HG02852 (cell line): ENCODE results near the gene MUCL3.
"Not testable (repeated sequence)": the region's sequence is repeated elsewhere in the genome, so short reads cannot be mapped to it uniquely, and the experiment has no call there.

ENCODE experiments used
- ATAC-seq: cut with Tn5 transposase; IDR thresholded peaks from one replicate; pipeline ENCODE4 v1.9.1; 2021; ENCODE audit warnings: mild to moderate bottlenecking, moderate library complexity; ENCODE audit not compliant: unreplicated experiment

The MUCL3 gene, protein sequence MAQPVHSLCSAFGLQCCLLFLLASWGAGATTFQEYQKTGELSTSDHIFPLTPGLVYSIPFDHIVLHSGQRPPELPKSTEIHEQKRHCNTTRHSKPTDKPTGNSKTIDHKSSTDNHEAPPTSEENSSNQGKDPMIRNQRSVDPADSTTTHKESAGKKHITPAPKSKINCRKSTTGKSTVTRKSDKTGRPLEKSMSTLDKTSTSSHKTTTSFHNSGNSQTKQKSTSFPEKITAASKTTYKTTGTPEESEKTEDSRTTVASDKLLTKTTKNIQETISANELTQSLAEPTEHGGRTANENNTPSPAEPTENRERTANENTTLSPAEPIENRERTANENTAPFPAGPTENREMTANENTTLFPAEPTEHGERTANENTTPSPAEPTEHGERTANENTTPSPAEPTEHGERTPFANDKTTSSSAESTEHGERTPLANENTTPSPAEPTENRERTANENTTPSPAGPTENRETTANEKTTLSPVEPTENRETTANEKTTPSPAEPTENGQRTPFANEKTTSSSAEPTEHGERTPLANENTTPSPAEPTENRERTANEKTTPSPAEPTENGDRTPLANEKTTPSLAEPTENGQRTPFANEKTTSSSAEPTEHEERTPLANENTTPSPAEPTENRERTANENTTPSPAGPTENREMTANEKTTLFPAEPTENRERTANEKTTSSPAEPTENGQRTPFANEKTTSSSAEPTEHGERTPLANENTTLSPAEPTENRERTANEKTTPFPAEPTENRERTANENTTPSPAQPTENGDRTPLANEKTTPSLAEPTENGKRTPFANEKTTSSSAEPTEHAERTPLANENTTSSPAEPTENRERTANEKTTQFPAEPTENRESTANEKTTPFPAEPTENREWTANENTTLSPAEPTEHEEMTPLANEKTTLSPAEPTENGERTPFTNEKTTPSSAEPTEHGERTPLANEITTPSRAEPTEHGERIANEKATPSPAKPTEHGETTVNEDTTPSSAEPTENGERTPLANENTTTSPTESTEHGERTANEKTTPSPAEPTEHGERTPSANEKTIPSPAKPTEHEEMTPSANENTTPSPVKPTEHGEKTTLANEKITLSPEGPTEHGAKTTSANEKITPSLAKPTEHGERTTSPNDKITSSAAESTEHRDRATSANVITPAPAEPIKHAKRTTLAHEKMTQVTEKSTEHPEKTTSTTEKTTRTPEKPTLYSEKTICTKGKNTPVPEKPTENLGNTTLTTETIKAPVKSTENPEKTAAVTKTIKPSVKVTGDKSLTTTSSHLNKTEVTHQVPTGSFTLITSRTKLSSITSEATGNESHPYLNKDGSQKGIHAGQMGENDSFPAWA (N-terminal part only)

DNA sequence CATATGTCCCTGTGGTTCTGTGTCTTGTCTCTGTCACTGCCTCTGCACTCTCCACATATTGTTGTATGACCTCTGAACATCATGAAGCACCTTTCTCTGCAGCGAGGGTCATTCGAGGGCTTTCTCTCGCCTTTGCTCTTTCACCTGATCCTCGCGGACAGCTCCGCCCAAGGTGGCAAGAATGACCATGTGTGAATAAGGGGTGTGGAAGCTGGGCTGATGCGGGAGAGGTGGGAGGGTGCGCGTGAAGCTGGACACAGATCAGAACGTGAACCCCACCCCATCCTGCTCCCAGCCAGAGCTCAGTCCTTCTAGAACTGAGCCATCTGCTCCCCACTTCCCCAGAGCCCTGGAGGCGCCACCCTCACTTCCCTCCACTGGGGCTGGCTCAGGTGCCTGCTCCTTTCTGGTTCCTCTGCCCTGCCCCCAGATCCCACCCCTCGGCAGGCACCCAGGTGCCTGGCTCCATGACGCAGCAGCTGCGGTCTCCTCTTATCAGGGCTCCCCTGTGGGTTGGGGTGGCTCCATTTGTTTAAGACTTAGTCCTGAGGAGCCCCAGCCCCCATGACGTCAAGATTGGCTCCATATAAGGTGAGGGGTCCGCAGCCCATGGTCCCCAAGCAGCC, at the start of gene MUCL3:
Gene MUCL3, plus strand, starts transcription at position 613 of the 626 bp plus-strand sequence. CDS start 27 bp downstream, outside the sequence.
- ATAC-seq, result no peak

DNA sequence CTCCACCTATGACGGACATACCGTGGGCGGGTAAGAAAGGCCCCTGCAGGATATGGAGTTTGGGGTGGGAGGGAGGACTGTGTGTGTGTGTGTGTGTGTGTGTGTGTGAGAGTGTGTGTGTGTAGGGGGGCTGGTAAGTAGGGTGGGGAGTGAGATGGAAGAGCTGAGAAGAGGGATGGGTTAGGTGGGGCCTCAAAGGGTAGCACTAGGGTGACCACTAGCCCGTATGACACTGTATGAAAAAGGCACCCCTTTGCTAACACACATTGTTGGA, 49.4 kb upstream of the MUCL3 start:
- ATAC-seq, result no peak

DNA sequence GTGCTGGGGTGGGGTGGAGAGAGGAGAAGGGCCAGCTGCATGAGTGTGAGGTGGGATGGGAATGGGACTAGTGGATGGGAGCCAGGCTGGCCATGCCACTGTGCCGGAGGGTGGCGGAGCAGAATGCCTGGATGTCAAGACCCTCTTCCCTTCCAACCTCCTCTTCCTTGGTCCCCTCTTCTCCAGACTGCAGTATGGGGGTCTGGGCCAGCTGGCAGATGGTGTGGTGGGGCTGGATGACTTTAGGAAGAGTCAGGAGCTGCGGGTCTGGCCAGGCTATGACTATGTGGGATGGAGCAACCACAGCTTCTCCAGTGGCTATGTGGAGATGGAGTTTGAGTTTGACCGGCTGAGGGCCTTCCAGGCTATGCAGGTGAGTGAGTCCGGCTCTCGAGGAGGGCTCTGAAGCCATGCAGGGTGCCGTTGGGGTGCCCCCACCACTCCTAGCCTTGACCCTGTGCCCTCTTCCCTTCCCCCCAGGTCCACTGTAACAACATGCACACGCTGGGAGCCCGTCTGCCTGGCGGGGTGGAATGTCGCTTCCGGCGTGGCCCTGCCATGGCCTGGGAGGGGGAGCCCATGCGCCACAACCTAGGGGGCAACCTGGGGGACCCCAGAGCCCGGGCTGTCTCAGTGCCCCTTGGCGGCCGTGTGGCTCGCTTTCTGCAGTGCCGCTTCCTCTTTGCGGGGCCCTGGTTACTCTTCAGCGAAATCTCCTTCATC, 48.8 kb upstream of the MUCL3 start:
- ATAC-seq, result no peak

DNA sequence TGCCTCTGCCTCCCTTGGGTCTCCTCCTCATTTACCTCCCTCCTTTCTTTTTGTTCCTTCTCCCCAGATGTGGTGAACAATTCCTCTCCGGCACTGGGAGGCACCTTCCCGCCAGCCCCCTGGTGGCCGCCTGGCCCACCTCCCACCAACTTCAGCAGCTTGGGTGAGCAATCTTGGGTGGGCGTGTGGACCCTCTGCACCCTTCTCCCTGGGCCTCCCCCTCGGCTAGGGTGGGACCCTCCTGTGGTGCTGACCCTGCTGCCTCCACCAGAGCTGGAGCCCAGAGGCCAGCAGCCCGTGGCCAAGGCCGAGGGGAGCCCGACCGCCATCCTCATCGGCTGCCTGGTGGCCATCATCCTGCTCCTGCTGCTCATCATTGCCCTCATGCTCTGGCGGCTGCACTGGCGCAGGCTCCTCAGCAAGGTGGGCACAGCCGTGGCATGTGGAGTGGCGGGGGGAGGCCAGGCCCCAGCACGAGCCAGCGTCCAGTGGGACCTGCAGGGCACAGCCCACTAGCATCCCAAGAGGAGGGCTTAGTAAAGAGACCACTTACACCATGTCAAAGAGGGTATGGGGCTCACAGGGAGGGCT, 47.7 kb upstream of the MUCL3 start:
- no peak for ATAC-seq

DNA sequence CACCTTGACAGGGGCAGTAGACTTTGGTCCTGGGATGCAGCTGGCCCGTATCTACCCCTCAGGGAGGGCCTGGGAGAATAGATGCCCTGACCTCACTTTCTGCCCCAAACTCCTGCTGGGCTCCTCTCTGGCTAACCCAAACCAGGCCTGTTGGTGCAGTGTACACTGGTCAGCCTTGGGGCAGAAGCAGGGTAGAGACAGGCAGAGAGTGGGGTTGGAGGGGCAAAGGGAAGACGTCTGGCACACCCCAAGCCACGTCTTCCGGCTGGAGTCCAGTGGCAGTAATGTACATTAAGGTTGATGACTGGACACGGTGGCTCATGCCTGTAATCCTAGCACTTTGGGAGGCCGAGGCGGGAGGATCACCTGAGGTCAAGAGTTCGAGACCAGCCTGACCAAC, 47.1 kb upstream of the MUCL3 start:
- no peak for ATAC-seq

DNA sequence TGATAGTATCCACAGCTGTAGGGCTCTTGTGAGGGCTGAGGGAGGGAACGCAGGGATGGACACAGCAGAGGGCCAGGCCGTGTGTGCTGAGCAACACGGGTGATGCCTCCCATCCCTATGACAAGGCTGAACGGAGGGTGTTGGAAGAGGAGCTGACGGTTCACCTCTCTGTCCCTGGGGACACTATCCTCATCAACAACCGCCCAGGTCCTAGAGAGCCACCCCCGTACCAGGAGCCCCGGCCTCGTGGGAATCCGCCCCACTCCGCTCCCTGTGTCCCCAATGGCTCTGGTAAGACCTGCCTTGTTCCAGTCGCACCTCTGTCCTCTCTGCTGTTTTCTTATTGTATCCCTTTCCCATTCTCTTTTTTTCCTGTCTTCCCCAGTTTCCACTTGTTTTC, 46.4 kb upstream of the MUCL3 start:
- no peak for ATAC-seq

DNA sequence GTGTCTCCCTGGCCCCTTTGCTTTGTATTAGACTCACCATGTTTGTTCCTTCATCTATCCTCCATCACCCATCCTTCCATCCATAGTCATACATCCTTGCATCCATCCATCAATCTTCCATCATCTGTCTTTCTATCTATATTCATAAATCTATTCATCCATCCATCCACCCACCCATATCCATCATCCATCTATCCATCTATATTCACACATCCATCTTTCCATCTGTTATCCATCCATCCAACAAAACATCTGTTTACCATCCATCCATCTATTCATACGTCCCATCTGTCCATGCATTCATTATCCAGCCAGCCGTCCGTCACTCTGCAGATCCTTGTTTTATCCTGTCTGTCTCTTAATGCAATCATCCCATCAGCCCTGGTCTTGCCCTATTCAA, 45.8 kb upstream of the MUCL3 start:
- ATAC-seq, result no peak

DNA sequence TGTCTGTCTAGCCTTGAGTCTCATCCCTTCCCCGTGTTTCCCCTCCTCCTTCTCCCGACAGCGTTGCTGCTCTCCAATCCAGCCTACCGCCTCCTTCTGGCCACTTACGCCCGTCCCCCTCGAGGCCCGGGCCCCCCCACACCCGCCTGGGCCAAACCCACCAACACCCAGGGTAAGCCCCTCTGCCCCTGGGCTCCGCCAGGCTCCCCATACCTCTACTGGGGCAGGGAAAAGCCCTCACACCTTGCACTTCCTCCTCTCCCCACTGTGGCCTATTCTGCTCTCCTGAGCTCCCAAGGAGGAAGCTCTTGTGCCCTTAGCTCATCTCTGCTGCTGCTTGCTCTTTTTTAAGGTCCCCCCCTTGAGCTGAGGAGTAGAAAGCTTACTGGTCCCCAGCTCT, 45.4 kb upstream of the MUCL3 start:
- no peak for ATAC-seq

DNA sequence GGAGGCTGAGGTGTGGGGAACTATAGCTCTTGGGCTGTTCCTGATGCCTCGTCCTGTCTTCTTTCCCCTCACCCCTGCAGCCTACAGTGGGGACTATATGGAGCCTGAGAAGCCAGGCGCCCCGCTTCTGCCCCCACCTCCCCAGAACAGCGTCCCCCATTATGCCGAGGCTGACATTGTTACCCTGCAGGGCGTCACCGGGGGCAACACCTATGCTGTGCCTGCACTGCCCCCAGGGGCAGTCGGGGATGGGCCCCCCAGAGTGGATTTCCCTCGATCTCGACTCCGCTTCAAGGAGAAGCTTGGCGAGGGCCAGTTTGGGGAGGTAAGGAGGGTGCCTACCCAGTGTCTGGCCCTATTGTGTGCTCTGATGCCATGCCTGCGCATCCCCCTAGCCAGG, 44.2 kb upstream of the MUCL3 start:
- no peak for ATAC-seq

DNA sequence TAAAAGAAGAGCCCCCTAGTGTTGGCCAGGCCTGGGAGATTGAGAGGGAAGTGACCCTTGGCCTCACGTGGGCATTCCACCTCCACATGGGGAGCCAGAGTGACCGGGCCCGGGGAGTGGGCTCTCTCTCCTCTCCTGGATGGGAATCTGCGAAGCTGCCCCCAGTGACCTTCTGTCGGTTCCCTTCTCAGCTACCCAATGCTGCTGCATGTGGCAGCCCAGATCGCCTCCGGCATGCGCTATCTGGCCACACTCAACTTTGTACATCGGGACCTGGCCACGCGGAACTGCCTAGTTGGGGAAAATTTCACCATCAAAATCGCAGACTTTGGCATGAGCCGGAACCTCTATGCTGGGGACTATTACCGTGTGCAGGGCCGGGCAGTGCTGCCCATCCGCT, 42.9 kb upstream of the MUCL3 start:
- no peak for ATAC-seq

DNA sequence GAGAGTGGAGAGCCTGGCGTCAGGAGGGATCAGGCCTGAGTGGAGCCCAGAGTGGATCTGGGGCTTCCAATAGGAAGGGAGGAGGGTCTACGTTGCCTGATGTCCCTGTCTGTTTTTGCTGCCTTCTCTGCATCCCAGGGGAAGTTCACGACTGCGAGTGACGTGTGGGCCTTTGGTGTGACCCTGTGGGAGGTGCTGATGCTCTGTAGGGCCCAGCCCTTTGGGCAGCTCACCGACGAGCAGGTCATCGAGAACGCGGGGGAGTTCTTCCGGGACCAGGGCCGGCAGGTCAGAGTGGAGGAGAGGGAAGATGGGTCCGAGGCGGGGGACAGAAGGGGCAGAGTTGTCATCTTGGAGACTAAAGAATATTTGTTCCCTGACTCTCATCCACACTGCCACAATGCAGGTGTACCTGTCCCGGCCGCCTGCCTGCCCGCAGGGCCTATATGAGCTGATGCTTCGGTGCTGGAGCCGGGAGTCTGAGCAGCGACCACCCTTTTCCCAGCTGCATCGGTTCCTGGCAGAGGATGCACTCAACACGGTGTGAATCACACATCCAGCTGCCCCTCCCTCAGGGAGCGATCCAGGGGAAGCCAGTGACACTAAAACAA, 41.9 kb upstream of the MUCL3 start:
- ATAC-seq, result no peak

DNA sequence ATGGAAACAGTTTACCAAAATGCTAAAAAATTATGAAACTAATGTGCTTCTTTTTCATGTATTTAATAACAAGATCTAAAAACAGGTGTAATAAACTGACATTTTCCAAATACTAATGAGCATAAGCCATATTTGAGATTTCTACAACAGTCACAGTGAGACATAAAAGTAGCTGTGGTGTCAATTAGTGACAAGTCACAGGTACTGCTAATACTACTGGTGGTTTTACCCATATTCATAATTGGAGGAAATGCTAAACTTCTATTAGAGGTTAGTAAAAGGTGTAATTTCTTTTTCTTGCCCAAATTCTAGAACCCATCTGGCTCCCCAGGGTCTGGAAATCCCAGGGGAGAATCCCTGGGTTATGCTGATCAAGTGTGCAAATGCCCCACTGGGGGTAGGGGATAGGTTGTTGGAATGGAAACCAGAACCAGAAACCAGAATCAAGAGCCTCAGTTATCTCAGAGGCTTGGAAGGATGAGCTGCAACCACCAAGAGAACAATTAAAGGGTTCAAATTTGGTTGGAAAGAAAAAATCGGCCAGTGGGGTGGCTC, 39.8 kb upstream of the MUCL3 start:
- no peak for ATAC-seq

DNA sequence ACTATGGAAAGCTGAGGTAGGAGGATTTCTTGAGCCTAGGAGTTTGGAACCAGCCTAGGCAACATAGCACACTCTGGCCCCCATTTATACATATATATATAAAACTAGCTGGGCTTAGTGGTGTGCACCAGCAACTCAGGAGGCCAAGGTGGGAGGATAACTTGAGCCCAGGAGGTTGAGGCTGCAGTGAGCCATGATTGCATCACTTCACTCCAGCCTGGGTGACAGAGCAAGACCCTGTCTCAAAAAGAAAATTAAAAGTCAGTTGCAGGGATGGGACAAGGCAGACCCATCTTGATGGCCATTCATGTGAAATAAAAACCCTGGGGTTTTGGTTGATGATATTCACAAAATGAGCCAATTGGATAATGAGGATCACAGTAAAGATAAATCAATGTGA, 39.3 kb upstream of the MUCL3 start:
- ATAC-seq, result no peak

DNA sequence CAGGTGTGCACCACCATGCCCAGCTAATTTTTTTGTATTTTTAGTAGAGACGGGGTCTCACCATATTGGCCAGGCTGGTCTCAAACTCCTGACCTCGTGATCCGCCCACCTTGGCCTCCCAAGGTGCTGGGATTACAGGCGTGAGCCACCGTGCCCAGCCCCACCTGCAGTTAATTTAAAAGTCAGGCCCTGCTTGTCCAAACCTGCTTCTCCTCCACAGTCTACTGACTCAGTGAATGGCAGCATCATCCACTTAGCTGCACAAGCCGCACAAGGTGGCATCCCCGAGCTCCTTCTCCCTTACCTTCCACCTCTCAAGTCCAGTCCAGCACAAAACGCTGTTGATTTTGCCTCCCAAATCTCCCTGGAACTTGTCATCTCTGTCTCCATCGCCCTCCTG, 38.6 kb upstream of the MUCL3 start:
- not testable (repeated sequence) for ATAC-seq

DNA sequence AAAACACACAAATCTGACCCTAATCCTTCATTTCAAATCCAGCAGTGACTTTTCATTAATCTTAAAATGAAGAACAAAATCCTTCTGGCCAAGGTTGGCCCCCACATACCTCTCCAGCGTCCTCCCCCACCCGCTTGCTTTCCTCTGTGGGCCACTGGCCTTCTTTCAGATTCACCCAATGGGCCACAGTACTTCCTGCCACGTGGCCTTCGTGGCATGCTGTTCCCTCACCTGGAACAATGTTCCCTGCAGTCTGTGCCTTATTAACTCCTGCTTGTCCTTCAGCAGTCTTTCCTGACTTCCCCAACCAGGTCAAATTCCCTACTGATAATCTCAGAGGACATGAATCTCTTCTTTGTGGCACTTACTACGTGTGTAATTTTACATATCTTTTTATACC, 38.1 kb upstream of the MUCL3 start:
- ATAC-seq, result no peak

DNA sequence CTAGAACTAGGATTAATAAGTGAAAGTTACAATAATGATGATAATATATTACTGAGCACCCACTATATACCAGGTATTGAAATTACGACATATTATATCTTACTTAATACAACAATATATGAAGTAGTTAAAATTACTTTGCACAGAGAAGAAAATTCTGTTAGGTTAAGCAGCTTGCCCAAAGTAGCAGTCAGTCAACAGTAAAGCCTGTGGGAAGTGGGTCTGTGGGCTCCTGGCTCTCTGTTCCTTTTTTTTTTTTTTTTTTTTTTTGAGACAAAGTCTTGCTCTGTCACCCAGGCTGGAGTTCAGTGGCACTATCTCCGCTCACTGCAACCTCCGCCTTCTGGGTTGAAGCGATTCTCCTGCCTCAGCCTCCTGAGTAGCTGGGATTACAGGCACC, 37.5 kb upstream of the MUCL3 start:
- ATAC-seq, result no peak

DNA sequence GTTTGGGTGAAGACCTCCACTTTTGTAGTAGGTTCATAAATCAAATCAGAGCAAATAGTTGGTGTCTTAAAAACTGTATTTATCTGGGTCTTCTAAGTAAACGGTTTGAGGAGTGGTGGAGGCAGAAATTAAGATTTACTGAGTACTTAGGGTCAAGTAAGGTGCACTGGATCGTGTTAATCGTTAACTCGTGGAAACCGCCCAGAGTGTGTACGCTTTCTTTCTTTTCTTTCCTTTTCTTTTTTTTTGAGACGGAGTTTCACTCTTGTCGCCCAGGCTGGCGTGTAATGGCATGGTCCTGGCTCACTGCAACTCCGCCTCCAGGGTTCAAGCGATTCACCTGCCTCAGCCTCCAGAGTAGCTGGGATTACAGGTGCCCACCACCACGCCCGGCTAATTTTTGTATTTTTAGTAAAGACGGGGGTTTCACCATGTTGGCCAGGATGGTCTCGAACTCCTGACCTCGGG, 33.4 kb upstream of the MUCL3 start:
- ATAC-seq, result not testable (repeated sequence)

DNA sequence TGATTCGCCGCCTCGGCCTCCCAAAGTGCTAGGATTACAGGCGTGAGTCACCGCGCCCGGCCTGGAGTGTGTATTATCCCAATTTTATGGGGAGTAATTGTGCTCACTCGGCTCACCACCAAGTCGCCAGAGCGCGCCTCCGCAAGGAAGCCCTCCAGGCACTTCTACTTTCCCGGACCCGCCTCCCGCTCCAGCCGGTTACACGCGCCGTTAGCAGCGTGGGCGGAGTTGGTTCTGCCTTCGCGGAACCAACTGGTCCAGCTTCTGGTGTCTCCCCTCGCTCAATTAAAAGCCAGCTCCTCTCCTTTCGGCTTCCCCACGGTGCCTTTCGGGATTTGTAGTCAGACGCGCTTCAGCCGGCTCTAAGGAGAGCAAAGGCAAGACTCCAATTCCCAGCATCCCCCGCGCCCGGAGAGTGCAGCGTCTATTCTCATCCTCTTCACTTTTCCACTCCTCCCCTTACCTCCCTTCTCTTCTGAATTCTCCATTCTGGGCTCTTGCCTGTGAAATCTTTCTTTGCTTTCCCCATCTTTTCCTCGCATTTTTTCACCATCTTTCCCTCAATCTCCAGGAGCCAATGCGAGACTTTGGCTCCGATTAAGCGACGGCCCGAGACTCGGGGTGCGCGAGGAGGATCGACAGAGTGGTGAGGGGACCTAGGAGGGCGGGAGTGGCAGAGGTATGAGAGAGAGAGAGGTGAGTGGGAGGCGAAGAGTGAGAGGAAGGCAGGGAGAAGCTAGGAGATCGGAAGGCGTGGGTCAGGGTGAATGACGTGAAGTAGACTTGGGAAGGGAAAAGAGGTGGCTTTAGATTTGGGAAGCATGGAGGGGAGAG, 32.8 kb upstream of the MUCL3 start, which contains the start of gene GTF2H4:
Gene GTF2H4, plus strand, starts transcription at position 450 of the 834 bp plus-strand sequence.
- ATAC-seq, result peak; percentile 93
